Measurements from ENCODE around the gene C1QC.

DNA sequence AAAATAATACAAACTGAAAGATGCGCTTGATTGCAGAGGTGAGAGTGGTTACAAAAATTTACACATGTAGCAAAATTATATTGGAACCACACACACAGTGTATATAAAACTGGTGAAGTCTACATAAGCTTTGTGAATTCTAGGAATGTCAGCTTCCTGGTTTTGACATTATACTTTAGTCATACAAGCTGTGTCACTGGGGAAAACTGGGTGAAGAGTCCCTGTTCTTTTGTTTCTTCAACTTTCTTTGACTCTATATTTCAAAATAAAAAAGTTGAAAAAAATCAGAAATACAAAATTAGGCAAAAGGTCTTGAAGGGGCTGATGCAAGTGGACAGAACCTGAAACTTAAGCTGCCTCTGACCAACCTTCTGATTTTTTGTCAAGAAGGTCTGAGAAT, 3.0 kb downstream of the C1QC start:
- TF ChIP-seq, protein P1, sequence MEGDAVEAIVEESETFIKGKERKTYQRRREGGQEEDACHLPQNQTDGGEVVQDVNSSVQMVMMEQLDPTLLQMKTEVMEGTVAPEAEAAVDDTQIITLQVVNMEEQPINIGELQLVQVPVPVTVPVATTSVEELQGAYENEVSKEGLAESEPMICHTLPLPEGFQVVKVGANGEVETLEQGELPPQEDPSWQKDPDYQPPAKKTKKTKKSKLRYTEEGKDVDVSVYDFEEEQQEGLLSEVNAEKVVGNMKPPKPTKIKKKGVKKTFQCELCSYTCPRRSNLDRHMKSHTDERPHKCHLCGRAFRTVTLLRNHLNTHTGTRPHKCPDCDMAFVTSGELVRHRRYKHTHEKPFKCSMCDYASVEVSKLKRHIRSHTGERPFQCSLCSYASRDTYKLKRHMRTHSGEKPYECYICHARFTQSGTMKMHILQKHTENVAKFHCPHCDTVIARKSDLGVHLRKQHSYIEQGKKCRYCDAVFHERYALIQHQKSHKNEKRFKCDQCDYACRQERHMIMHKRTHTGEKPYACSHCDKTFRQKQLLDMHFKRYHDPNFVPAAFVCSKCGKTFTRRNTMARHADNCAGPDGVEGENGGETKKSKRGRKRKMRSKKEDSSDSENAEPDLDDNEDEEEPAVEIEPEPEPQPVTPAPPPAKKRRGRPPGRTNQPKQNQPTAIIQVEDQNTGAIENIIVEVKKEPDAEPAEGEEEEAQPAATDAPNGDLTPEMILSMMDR (IDR thresholded peaks at IDR 0.05; ENCODE audit: low read depth, low read length, poor library complexity, severe bottlenecking), result no peak
- no peak for TF ChIP-seq EZH2phosphoT487 (IDR thresholded peaks at IDR 0.05; ENCODE audit: borderline replicate concordance, low read length)
